ENCODE measurements around the gene EXT2. TPM values are rescaled to one million over a fixed set of nuclear protein-coding genes. Genes with fewer than 3 reads are reported as not detected.

The EXT2 gene
- total RNA-seq, 1 experiment from 2014 or later = 39.1 TPM

- TF ChIP-seq ZNF423 (CRISPR knock-in tag; IDR thresholded peaks at IDR 0.05) (no peak), RORB (CRISPR knock-in tag; IDR thresholded peaks at IDR 0.05) (no peak), NFE2L1 (CRISPR knock-in tag; IDR thresholded peaks at IDR 0.05) (no peak), HMGA2 (CRISPR knock-in tag; IDR thresholded peaks at IDR 0.05) (no peak), NR3C1 (CRISPR knock-in tag; conservative IDR thresholded peaks at IDR 0.05; ENCODE audit: low read depth) (no peak), E2F5 (CRISPR knock-in tag; IDR thresholded peaks at IDR 0.05) (no peak), CBFB (CRISPR knock-in tag; IDR thresholded peaks at IDR 0.05; ENCODE audit: low read depth) (no peak), ZSCAN18 (CRISPR knock-in tag; IDR thresholded peaks at IDR 0.05) (no peak), E2F4 (CRISPR knock-in tag; IDR thresholded peaks at IDR 0.05; ENCODE audit: borderline replicate concordance, low read depth) (no peak), NFATC4 (CRISPR knock-in tag; IDR thresholded peaks at IDR 0.05) (no peak), ZNF425 (CRISPR knock-in tag; conservative IDR thresholded peaks at IDR 0.05) (no peak), NFYB (CRISPR knock-in tag; conservative IDR thresholded peaks at IDR 0.05; ENCODE audit: low read depth) (no peak)
- POLR2A ChIA-PET = interaction anchor here (1.6 kb wide), 1 partner anchor 21 kb away, joined by 3 read pairs; no protein-coding TSS in a partner anchor
- no peak for ATAC-seq
- no peak for DNase-seq (ENCODE audit: low spot score)
- H3K27ac Mint-ChIP-seq = no peak overlapping the region
- H3K36me3 Mint-ChIP-seq = no peaks in the 10 kb centered on the region
- H3K4me3 Mint-ChIP-seq = no peak overlapping the region
- no peaks in the 10 kb centered on the region for H3K4me1 Mint-ChIP-seq
- H3K9me3 Mint-ChIP-seq = no peaks in the 10 kb centered on the region
- peaks cover 2% of the 10 kb centered on the region; the same call in 1 of the 2 replicates for H3K27me3 Mint-ChIP-seq (ENCODE audit: low read depth)
- CTCF ChIA-PET = interaction anchor here (1.2 kb wide), 1 partner anchor 131 kb away, joined by 4 read pairs; no protein-coding TSS in a partner anchor
These were observed 169.3 kb downstream of the EXT2 start for GRCh38 chr11:44264761-44265160.

- H3K9me3 Mint-ChIP-seq = no peaks in the 10 kb centered on the region
- no peak for DNase-seq (ENCODE audit: low spot score)
- H3K27me3 Mint-ChIP-seq (ENCODE audit: low read depth) = peaks cover 2% of the 10 kb centered on the region; the same call in 1 of the 2 replicates
- H3K4me1 Mint-ChIP-seq = no peaks in the 10 kb centered on the region
- H3K36me3 Mint-ChIP-seq = no peaks in the 10 kb centered on the region
- H3K27ac Mint-ChIP-seq = no peak overlapping the region
- no peak for ATAC-seq
- TF ChIP-seq MAX (CRISPR knock-in tag; IDR thresholded peaks at IDR 0.05) (no peak), NFATC4 (CRISPR knock-in tag; IDR thresholded peaks at IDR 0.05) (no peak), HMGXB4 (CRISPR knock-in tag; IDR thresholded peaks at IDR 0.05) (no peak), CTCF (IDR thresholded peaks at IDR 0.05) (no peak), TCF7 (CRISPR knock-in tag; IDR thresholded peaks at IDR 0.05; ENCODE audit: low read depth) (no peak), ZNF281 (CRISPR knock-in tag; IDR thresholded peaks at IDR 0.05) (no peak), SP1 (CRISPR knock-in tag; conservative IDR thresholded peaks at IDR 0.05) (no peak), ZNF232 (CRISPR knock-in tag; IDR thresholded peaks at IDR 0.05) (no peak), ETV6 (CRISPR knock-in tag; IDR thresholded peaks at IDR 0.05) (no peak), PRRX2 (CRISPR knock-in tag; IDR thresholded peaks at IDR 0.05) (no peak), TEAD1 (CRISPR knock-in tag; IDR thresholded peaks at IDR 0.05) (no peak), CREM (CRISPR knock-in tag; IDR thresholded peaks at IDR 0.05) (no peak)
- ChIA-PET POLR2A (no interaction called here), CTCF (interaction anchor here (1.1 to 1.3 kb wide), 2 partner anchors 20 to 66 kb away, joined by 4 read pairs; no protein-coding TSS in a partner anchor)
- no peak overlapping the region for H3K4me3 Mint-ChIP-seq
These were observed 170.7 kb downstream of the EXT2 start for GRCh38 chr11:44266056-44266780.

Measured in WTC11 (cell line).